HG02870 (cell line): ENCODE results near the gene CYP19A1.

Experiments
- ATAC-seq: cut with Tn5 transposase; IDR thresholded peaks from one replicate; pipeline ENCODE4 v1.9.1; 2021; ENCODE audit warnings: mild to moderate bottlenecking, moderate library complexity; ENCODE audit not compliant: unreplicated experiment

Gene CYP19A1

GRCh38 chr15:51226576-51227210 lies 111.7 kb downstream of the CYP19A1 start:
- ATAC-seq, result no peak

- no peak for ATAC-seq
These were observed 114.0 kb downstream of the CYP19A1 start for GRCh38 chr15:51224428-51224827.

GRCh38 chr15:51223771-51224229 lies 114.6 kb downstream of the CYP19A1 start:
- ATAC-seq, result no peak

GRCh38 chr15:51218299-51218938 lies 120.0 kb downstream of the CYP19A1 start:
- ATAC-seq, result no peak

- ATAC-seq, result no peak
These were observed 125.5 kb downstream of the CYP19A1 start for GRCh38 chr15:51212909-51213308.

GRCh38 chr15:51212239-51212638 lies 126.2 kb downstream of the CYP19A1 start:
- ATAC-seq, result no peak

GRCh38 chr15:51205050-51205975 lies 133.1 kb downstream of the CYP19A1 start:
- ATAC-seq, result no peak

GRCh38 chr15:51203797-51204196 lies 134.6 kb downstream of the CYP19A1 start:
- ATAC-seq, result no peak

- no peak for ATAC-seq
These were observed 135.6 kb downstream of the CYP19A1 start for GRCh38 chr15:51202783-51203182.

- no peak for ATAC-seq
These were observed 136.8 kb downstream of the CYP19A1 start for GRCh38 chr15:51201581-51201980.

GRCh38 chr15:51200792-51201191 lies 137.6 kb downstream of the CYP19A1 start:
- ATAC-seq, result no peak

- ATAC-seq, result no peak
These were observed 138.9 kb downstream of the CYP19A1 start for GRCh38 chr15:51199541-51199940.

GRCh38 chr15:51198701-51199232 lies 139.6 kb downstream of the CYP19A1 start:
- no peak for ATAC-seq

- no peak for ATAC-seq
These were observed 142.9 kb downstream of the CYP19A1 start for GRCh38 chr15:51195459-51195858.

GRCh38 chr15:51193979-51194378 lies 144.4 kb downstream of the CYP19A1 start:
- no peak for ATAC-seq

GRCh38 chr15:51193526-51193925 lies 144.9 kb downstream of the CYP19A1 start:
- ATAC-seq, result no peak

- peak; percentile 42 for ATAC-seq
These were observed 145.7 kb downstream of the CYP19A1 start for GRCh38 chr15:51192521-51193280.

GRCh38 chr15:51191766-51192165 lies 146.6 kb downstream of the CYP19A1 start:
- ATAC-seq, result no peak

- no peak for ATAC-seq
These were observed 147.2 kb downstream of the CYP19A1 start for GRCh38 chr15:51191072-51191670.

GRCh38 chr15:51190424-51191068 lies 147.8 kb downstream of the CYP19A1 start:
- ATAC-seq, result no peak
